HTERT RPE-1 (cell line): ENCODE data around the gene GRIK4.

ENCODE experiments used
- in situ Hi-C: fragments of 300-500 bp; cut with MboI; formaldehyde crosslinking; loops from 4 replicates; pipeline ENCODE4 v1.14.3; 2020; ENCODE audit warnings: low sequenced_read_pairs

The GRIK4 gene

GRCh38 chr11:120524536-120525085, 13.1 kb downstream of the GRIK4 start:
- in situ Hi-C loops, result no loop called here

- in situ Hi-C loops, result no loop called here
Observed at GRCh38 chr11:120525261-120526171, 14.0 kb downstream of the GRIK4 start.

- in situ Hi-C loops, result no loop called here
Observed at GRCh38 chr11:120526241-120526640, 14.7 kb downstream of the GRIK4 start.

- in situ Hi-C loops, result no loop called here
Observed at GRCh38 chr11:120527111-120527761, 15.7 kb downstream of the GRIK4 start.

GRCh38 chr11:120528749-120529148, 17.2 kb downstream of the GRIK4 start:
- in situ Hi-C loops, result no loop called here

GRCh38 chr11:120529214-120529613, 17.7 kb downstream of the GRIK4 start:
- in situ Hi-C loops, result no loop called here

- in situ Hi-C loops, result no loop called here
Observed at GRCh38 chr11:120529911-120530310, 18.4 kb downstream of the GRIK4 start.

- in situ Hi-C loops, result no loop called here
Observed at GRCh38 chr11:120532082-120532831, 20.7 kb downstream of the GRIK4 start.

- in situ Hi-C loops, result no loop called here
Observed at GRCh38 chr11:120532832-120533196, 21.3 kb downstream of the GRIK4 start.

GRCh38 chr11:120536091-120536796, 24.7 kb downstream of the GRIK4 start:
- in situ Hi-C loops, result no loop called here

- in situ Hi-C loops, result no loop called here
Observed at GRCh38 chr11:120536797-120537169, 25.2 kb downstream of the GRIK4 start.

- in situ Hi-C loops, result no loop called here
Observed at GRCh38 chr11:120537996-120538395, 26.4 kb downstream of the GRIK4 start.

GRCh38 chr11:120538707-120539106, 27.2 kb downstream of the GRIK4 start:
- in situ Hi-C loops, result no loop called here

GRCh38 chr11:120539667-120540369, 28.3 kb downstream of the GRIK4 start:
- in situ Hi-C loops, result no loop called here

- in situ Hi-C loops, result no loop called here
Observed at GRCh38 chr11:120540744-120541465, 29.4 kb downstream of the GRIK4 start.

- in situ Hi-C loops, result no loop called here
Observed at GRCh38 chr11:120543521-120544215, 32.1 kb downstream of the GRIK4 start.

- in situ Hi-C loops, result no loop called here
Observed at GRCh38 chr11:120545813-120546212, 34.3 kb downstream of the GRIK4 start.

- in situ Hi-C loops, result no loop called here
Observed at GRCh38 chr11:120546312-120547205, 35.0 kb downstream of the GRIK4 start.
